Endothelial cell of umbilical vein (primary cell): ENCODE data around the gene NR4A3.

Experiments used
- CTCF ChIP-seq, 2 donors: IDR thresholded peaks; 1 replicate in 1 of 2; 2 replicates in 1 of 2; pipeline ENCODE4 v1.5.1; 2011; ENCODE audit warnings: low read length in 2 of 2, mild to moderate bottlenecking in 2 of 2, moderate library complexity in 2 of 2, control low read depth in 1 of 2, inconsistent platforms in 1 of 2, low read depth in 1 of 2; ENCODE audit not compliant: insufficient read depth in 1 of 2; ENCODE audit errors: extremely low read depth in 1 of 2
- EZH2 ChIP-seq: IDR thresholded peaks from 2 replicates; pipeline ENCODE4 v1.6.1; 2012; ENCODE audit warnings: borderline replicate concordance, low read depth, mild to moderate bottlenecking, moderate library complexity, low read length, inconsistent platforms; ENCODE audit not compliant: severe bottlenecking
- FOS ChIP-seq: IDR thresholded peaks from 2 replicates; pipeline ENCODE4 v1.6.1; 2011; ENCODE audit warnings: mild to moderate bottlenecking, low read length, moderate library complexity, borderline replicate concordance; ENCODE audit not compliant: insufficient read depth
- GATA2 ChIP-seq: IDR thresholded peaks from 2 replicates; pipeline ENCODE4 v1.7.0; 2011; ENCODE audit warnings: low read depth, mild to moderate bottlenecking, moderate library complexity, mixed read lengths, low read length; ENCODE audit not compliant: insufficient read length, insufficient read depth
- JUN ChIP-seq: IDR thresholded peaks from 2 replicates; pipeline ENCODE4 v1.6.1; 2011; ENCODE audit warnings: borderline replicate concordance, low read depth; ENCODE audit not compliant: insufficient read length, insufficient read depth
- MAX ChIP-seq: IDR thresholded peaks from 2 replicates; pipeline ENCODE4 v1.6.1; 2011; ENCODE audit not compliant: insufficient read depth, insufficient read length
- POLR2A ChIP-seq: IDR thresholded peaks from 2 replicates; pipeline ENCODE4 v1.6.1; 2012; ENCODE audit warnings: low read depth, mild to moderate bottlenecking, control low read depth, low read length

DNA sequence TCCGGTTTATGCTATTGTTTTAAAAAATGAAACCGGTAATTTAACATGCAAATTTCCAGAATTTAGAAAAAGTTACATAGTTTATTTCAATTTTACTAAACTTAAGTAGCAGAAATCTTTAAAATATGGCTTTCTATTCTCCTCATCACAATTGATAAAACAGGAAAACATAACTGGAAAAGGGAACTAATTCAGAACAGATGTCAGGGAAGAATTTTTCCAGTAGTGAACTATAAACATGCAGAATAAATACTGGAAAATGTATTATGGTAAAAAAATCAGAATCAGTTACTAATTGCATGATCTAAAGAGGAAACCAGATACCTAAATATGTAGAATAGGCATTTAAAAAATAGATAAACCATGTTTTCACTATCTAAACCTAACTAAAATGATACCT lies 7.3 kb upstream of the NR4A3 start:
- no peak for TF ChIP-seq CTCF (IDR thresholded peaks at IDR 0.05; ENCODE audit: extremely low read depth in 1 of 2, insufficient read depth in 1 of 2, low read depth in 1 of 2, low read length in 2 of 2)
- no peak for TF ChIP-seq GATA2
- TF ChIP-seq EZH2, result no peak
- no peak for TF ChIP-seq POLR2A
- no peak for TF ChIP-seq MAX
- no peak for TF ChIP-seq FOS
- no peak for TF ChIP-seq JUN
